H9 (cell line): Measurements from ENCODE around the gene COG8. TPM values are rescaled to one million over a fixed set of nuclear protein-coding genes. Genes with fewer than 3 reads are reported as not detected.
"Not testable (repeated sequence)": the region's sequence is repeated elsewhere in the genome, so short reads cannot be mapped to it uniquely, and the experiment has no call there.

Experiments
- DNase-seq: peaks from one replicate; pipeline ENCODE4 v3.0.0-alpha.2; 2017
- H2AFZ ChIP-seq: one replicate; pipeline ENCODE4 v1.6.1; 2013; ENCODE audit warnings: mild to moderate bottlenecking, low read length, control low read depth, moderate library complexity
- H2AK5ac ChIP-seq: 2 replicates; pipeline ENCODE4 v1.6.1; 2013; ENCODE audit warnings: low read length, control low read depth, mixed read lengths; ENCODE audit not compliant: insufficient read length
- H2BK120ac ChIP-seq: one replicate; pipeline ENCODE4 v1.6.1; 2013; ENCODE audit warnings: low read depth, mild to moderate bottlenecking, low read length, control low read depth, inconsistent platforms; ENCODE audit not compliant: poor library complexity, severe bottlenecking
- H2BK12ac ChIP-seq: 2 replicates; pipeline ENCODE4 v1.6.1; 2013; ENCODE audit warnings: low read length, control low read depth, mixed read lengths, low read depth; ENCODE audit not compliant: insufficient read length
- H2BK15ac ChIP-seq: 2 replicates; pipeline ENCODE4 v1.6.1; 2013; ENCODE audit warnings: low read depth, low read length, control low read depth
- H2BK20ac ChIP-seq: one replicate; pipeline ENCODE4 v1.6.1; 2013; ENCODE audit warnings: low read depth, mild to moderate bottlenecking, low read length, control low read depth, inconsistent platforms; ENCODE audit not compliant: poor library complexity, severe bottlenecking
- H2BK5ac ChIP-seq: 2 replicates; pipeline ENCODE4 v1.6.1; 2013; ENCODE audit warnings: low read length, control low read depth, mixed read lengths; ENCODE audit not compliant: insufficient read length
- H3K14ac ChIP-seq: 2 replicates; pipeline ENCODE4 v1.6.1; 2013; ENCODE audit warnings: low read length, control low read depth; ENCODE audit not compliant: insufficient read depth
- H3K18ac ChIP-seq: 2 replicates; pipeline ENCODE4 v1.6.1; 2013; ENCODE audit warnings: low read depth, mild to moderate bottlenecking, mixed read lengths, low read length, control low read depth; ENCODE audit not compliant: insufficient read length
- H3K23ac ChIP-seq: 2 replicates; pipeline ENCODE4 v1.6.1; 2013; ENCODE audit warnings: low read length, control low read depth, mixed read lengths, low read depth; ENCODE audit not compliant: insufficient read length
- H3K23me2 ChIP-seq: 2 replicates; pipeline ENCODE4 v1.6.1; 2013; ENCODE audit warnings: low read depth, mild to moderate bottlenecking, mixed read lengths, low read length, control low read depth; ENCODE audit not compliant: insufficient read length, poor library complexity, severe bottlenecking
- H3K27ac ChIP-seq: 2 replicates; pipeline ENCODE4 v1.5.1; 2013; ENCODE audit warnings: low read length, control low read depth, mixed read lengths, low read depth; ENCODE audit not compliant: insufficient read length
- H3K27me3 ChIP-seq: 2 replicates; pipeline ENCODE4 v1.6.1; 2013; ENCODE audit warnings: low read length, control low read depth, inconsistent platforms; ENCODE audit not compliant: insufficient read depth
- H3K4ac ChIP-seq: 2 replicates; pipeline ENCODE4 v1.6.1; 2013; ENCODE audit warnings: low read depth, mild to moderate bottlenecking, control low read depth, inconsistent platforms, low read length, moderate library complexity
- H3K4me1 ChIP-seq: 2 replicates; pipeline ENCODE4 v1.6.1; 2013; ENCODE audit warnings: low read length, control low read depth, inconsistent platforms; ENCODE audit not compliant: insufficient read depth
- H3K4me2 ChIP-seq: 2 replicates; pipeline ENCODE4 v1.6.1; 2013; ENCODE audit warnings: low read length, control low read depth, mixed read lengths; ENCODE audit not compliant: insufficient read length, insufficient read depth
- H3K56ac ChIP-seq: 2 replicates; pipeline ENCODE4 v1.6.1; 2013; ENCODE audit warnings: low read depth, mild to moderate bottlenecking, mixed read lengths, low read length, control low read depth; ENCODE audit not compliant: insufficient read length
- H3K79me1 ChIP-seq: 2 replicates; pipeline ENCODE4 v1.6.1; 2013; ENCODE audit warnings: low read depth, mild to moderate bottlenecking, moderate library complexity, low read length, control low read depth, inconsistent platforms; ENCODE audit not compliant: insufficient read depth, poor library complexity, severe bottlenecking
- H3K79me2 ChIP-seq: 2 replicates; pipeline ENCODE4 v1.6.1; 2013; ENCODE audit warnings: low read length, control low read depth, inconsistent platforms; ENCODE audit not compliant: insufficient read depth
- H3K9ac ChIP-seq: 2 replicates; pipeline ENCODE4 v1.6.1; 2013; ENCODE audit warnings: low read length, control low read depth, mixed read lengths; ENCODE audit not compliant: insufficient read length; ENCODE audit errors: extremely low read depth
- H3K9me3 ChIP-seq: one replicate; pipeline ENCODE4 v1.6.1; 2013; ENCODE audit warnings: low read depth, low read length, inconsistent platforms; ENCODE audit not compliant: control insufficient read depth
- H3T11ph ChIP-seq: one replicate; pipeline ENCODE4 v1.6.1; 2013; ENCODE audit warnings: mild to moderate bottlenecking, low read length, control low read depth, inconsistent platforms
- H4K20me1 ChIP-seq: one replicate; pipeline ENCODE4 v1.6.1; 2013; ENCODE audit not compliant: control insufficient read depth, insufficient read length, insufficient read depth
- H4K5ac ChIP-seq: 2 replicates; pipeline ENCODE4 v1.6.1; 2013; ENCODE audit warnings: low read depth, mild to moderate bottlenecking, mixed read lengths, low read length, control low read depth; ENCODE audit not compliant: insufficient read length
- H4K8ac ChIP-seq: replicated peaks from 2 replicates; pipeline ENCODE4 v1.6.1; 2013; ENCODE audit warnings: low read length, control low read depth, mixed read lengths, low read depth; ENCODE audit not compliant: insufficient read length
- H4K91ac ChIP-seq: 2 replicates; pipeline ENCODE4 v1.6.1; 2013; ENCODE audit warnings: low read depth, mild to moderate bottlenecking, moderate library complexity, mixed read lengths, low read length, control low read depth; ENCODE audit not compliant: insufficient read length
- H3K27ac Mint-ChIP-seq, 3 experiments: 2 replicates in 2 of 3; 3 replicates in 1 of 3; pipeline ENCODE4 v1.8.0; 2020 to 2021; ENCODE audit warnings: mixed read lengths in 3 of 3, mild to moderate bottlenecking in 1 of 3, moderate library complexity in 1 of 3
- H3K27me3 Mint-ChIP-seq: 2 replicates; pipeline ENCODE4 v1.8.0; 2021; ENCODE audit warnings: low read depth, mild to moderate bottlenecking, moderate library complexity, mixed read lengths
- H3K36me3 Mint-ChIP-seq, 3 experiments: 2 replicates in 2 of 3; 3 replicates in 1 of 3; pipeline ENCODE4 v1.8.0; 2020 to 2021; ENCODE audit warnings: low read depth in 3 of 3, mixed read lengths in 3 of 3; ENCODE audit not compliant: insufficient read depth in 1 of 3
- H3K4me1 Mint-ChIP-seq, 2 experiments: 2 replicates each; pipeline ENCODE4 v1.8.0; 2020; ENCODE audit warnings: mixed read lengths in 2 of 2
- H3K4me3 Mint-ChIP-seq, 2 experiments: 2 replicates in 1 of 2; 3 replicates in 1 of 2; pipeline ENCODE4 v1.8.0; 2020 to 2021; ENCODE audit warnings: mild to moderate bottlenecking in 2 of 2, mixed read lengths in 2 of 2, moderate library complexity in 1 of 2
- H3K9me3 Mint-ChIP-seq, 2 experiments: 2 replicates in 1 of 2; 3 replicates in 1 of 2; pipeline ENCODE4 v1.8.0; 2020; ENCODE audit warnings: mild to moderate bottlenecking in 2 of 2, mixed read lengths in 2 of 2, moderate library complexity in 1 of 2
- WGBS: extraction: QIAGEN DNeasy Blood & Tissue Kit; methylation state at CpG from one replicate; pipeline ENCODE4 v1.1.7; 2013; ENCODE audit warnings: missing lambda C conversion rate, low lambda C conversion rate, mixed read lengths; ENCODE audit not compliant: insufficient read length; ENCODE audit errors: extremely low coverage; 5-methylcytosine and 5-hydroxymethylcytosine counted together
- total RNA-seq: library from RNA; stranded (reverse); gene quantifications from 2 replicates; pipeline ENCODE4 v1.2.1, GENCODE V29; 2021
- TF ChIP-seq, protein P1 (sequence below): fragments of 200-600 bp; sonication (generic); conservative IDR thresholded peaks from 3 replicates; pipeline ENCODE4 v1.8.0; 2021; ENCODE audit warnings: antibody characterized with exemption, mild to moderate bottlenecking

Gene COG8
- total RNA-seq, 1 experiment from 2014 or later = 52.3 TPM

GRCh38 chr16:69298261-69298660 lies 41.1 kb downstream of the COG8 start:
- H3K23me2 ChIP-seq = no peaks in the 10 kb centered on the region
- no peak overlapping the region for H3K9ac ChIP-seq
- H4K91ac ChIP-seq = no peak overlapping the region
- H4K8ac ChIP-seq = no peak overlapping the region
- WGBS = no CpG with 5 or more reads among the region's 4 CpGs
- no peak overlapping the region for H3K18ac ChIP-seq
- no peak overlapping the region for H3K56ac ChIP-seq
- no peak overlapping the region for H3K4ac ChIP-seq
- Mint-ChIP-seq H3K4me3 (no peak overlapping the region), H3K27me3 (no peaks in the 10 kb centered on the region), H3K27ac (peak overlapping the region in 1 of 3 experiments; percentile 84; a peak in 1 of 7 replicates), H3K4me1 (no peaks in the 10 kb centered on the region), H3K9me3 (no peaks in the 10 kb centered on the region), H3K36me3 (peaks cover 0 to 23% (median 5%) of the 10 kb centered on the region in 3 experiments; a peak in 6 of 7 replicates)
- H2BK120ac ChIP-seq = no peak overlapping the region
- no peak overlapping the region for H3K14ac ChIP-seq
- no peaks in the 10 kb centered on the region for H4K20me1 ChIP-seq
- H3K4me2 ChIP-seq = no peak overlapping the region
- DNase-seq = no peak
- no peak overlapping the region for H2BK5ac ChIP-seq
- no peaks in the 10 kb centered on the region for H3K27me3 ChIP-seq
- H3K79me2 ChIP-seq = no peaks in the 10 kb centered on the region
- no peak overlapping the region for H2BK20ac ChIP-seq
- H3T11ph ChIP-seq = no peak overlapping the region
- H2AK5ac ChIP-seq = no peak overlapping the region
- H3K4me1 ChIP-seq = no peaks in the 10 kb centered on the region
- TF ChIP-seq, protein P1, sequence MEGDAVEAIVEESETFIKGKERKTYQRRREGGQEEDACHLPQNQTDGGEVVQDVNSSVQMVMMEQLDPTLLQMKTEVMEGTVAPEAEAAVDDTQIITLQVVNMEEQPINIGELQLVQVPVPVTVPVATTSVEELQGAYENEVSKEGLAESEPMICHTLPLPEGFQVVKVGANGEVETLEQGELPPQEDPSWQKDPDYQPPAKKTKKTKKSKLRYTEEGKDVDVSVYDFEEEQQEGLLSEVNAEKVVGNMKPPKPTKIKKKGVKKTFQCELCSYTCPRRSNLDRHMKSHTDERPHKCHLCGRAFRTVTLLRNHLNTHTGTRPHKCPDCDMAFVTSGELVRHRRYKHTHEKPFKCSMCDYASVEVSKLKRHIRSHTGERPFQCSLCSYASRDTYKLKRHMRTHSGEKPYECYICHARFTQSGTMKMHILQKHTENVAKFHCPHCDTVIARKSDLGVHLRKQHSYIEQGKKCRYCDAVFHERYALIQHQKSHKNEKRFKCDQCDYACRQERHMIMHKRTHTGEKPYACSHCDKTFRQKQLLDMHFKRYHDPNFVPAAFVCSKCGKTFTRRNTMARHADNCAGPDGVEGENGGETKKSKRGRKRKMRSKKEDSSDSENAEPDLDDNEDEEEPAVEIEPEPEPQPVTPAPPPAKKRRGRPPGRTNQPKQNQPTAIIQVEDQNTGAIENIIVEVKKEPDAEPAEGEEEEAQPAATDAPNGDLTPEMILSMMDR = no peak
- H3K79me1 ChIP-seq = no peaks in the 10 kb centered on the region
- no peak overlapping the region for H3K23ac ChIP-seq
- no peaks in the 10 kb centered on the region for H3K9me3 ChIP-seq
- H2BK12ac ChIP-seq = no peak overlapping the region
- no peak overlapping the region for H3K27ac ChIP-seq
- H2AFZ ChIP-seq = no peak overlapping the region
- H2BK15ac ChIP-seq = no peak overlapping the region
- H4K5ac ChIP-seq = no peak overlapping the region

GRCh38 chr16:69296771-69297170 lies 42.6 kb downstream of the COG8 start:
- not testable (repeated sequence) for H2BK15ac ChIP-seq, H3K27me3 ChIP-seq, H3T11ph ChIP-seq, H3K9me3 ChIP-seq, H3K18ac ChIP-seq, H4K8ac ChIP-seq, H2BK120ac ChIP-seq, H4K5ac ChIP-seq, H4K20me1 ChIP-seq, H2BK12ac ChIP-seq, H3K9me3 Mint-ChIP-seq, H3K14ac ChIP-seq, H3K27ac ChIP-seq, H3K23me2 ChIP-seq, H3K27ac Mint-ChIP-seq, H2BK5ac ChIP-seq, H3K4me1 ChIP-seq, H2AFZ ChIP-seq, H3K79me2 ChIP-seq, H3K4me1 Mint-ChIP-seq, H2AK5ac ChIP-seq, H3K4me3 Mint-ChIP-seq, H2BK20ac ChIP-seq, H3K4me2 ChIP-seq, H3K4ac ChIP-seq, H3K56ac ChIP-seq, H3K23ac ChIP-seq, H4K91ac ChIP-seq, DNase-seq, H3K27me3 Mint-ChIP-seq, H3K9ac ChIP-seq, H3K79me1 ChIP-seq
- WGBS = no CpG with 5 or more reads among the region's 7 CpGs
- H3K36me3 Mint-ChIP-seq = peaks cover 0 to 23% (median 5%) of the 10 kb centered on the region in 3 experiments; a peak in 6 of 7 replicates
